Fibroblast of pulmonary artery (primary cell): ENCODE measurements around the gene FAP.

Experiments
- DNase-seq: peaks from one replicate; pipeline ENCODE4 v3.0.0-alpha.2; 2010; ENCODE audit warnings: low read depth
- H3K4me3 ChIP-seq: replicated peaks from 2 replicates; pipeline ENCODE4 v1.5.1; 2011; ENCODE audit warnings: low read depth, mild to moderate bottlenecking, control low read depth, low read length, moderate library complexity
- CTCF ChIP-seq: IDR thresholded peaks from 2 replicates; pipeline ENCODE4 v1.5.1; 2011; ENCODE audit warnings: mild to moderate bottlenecking, control low read depth, low read length, inconsistent platforms; ENCODE audit errors: missing control alignments

FAP gene

DNA sequence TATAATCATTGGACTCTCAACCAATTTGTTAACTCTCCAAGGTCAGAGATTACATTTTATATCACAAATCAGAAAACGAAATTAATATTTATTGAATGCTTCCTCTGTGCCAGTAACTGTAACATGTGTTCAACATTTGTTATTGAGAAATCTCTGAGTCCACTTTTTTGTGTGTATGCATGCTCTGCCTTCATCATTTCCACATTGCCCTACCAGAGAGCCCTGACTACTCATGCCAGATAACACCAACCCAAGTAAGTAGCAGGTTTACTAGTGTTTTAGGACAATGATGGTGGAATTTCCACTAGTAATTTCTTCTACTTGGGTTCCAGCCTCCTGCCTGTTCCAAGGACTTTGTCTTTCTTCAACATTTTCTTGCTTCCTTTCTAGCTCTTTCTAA lies 14.2 kb upstream of the FAP start:
- no peak for DNase-seq
- no peak overlapping the region for H3K4me3 ChIP-seq
- no peak for TF ChIP-seq CTCF

DNA sequence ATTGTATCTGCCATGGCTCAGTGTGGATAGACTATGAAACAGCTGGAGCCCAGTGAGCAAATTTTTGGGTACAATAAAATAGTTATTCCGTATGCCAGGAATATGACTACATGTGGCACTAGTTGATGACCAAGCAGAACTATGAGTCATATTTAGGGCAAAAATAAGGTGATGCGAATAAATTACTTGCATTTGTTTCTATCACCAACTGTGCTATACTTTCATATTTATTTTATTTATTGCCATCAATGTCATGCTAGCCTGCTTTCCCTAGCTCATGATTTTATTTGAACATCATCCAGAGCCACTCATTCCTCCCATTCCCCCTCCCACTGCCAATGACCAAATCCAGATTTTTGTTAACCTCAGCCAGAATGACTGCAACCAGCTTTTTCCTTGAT lies 13.3 kb upstream of the FAP start:
- no peak for DNase-seq
- H3K4me3 ChIP-seq = no peak overlapping the region
- no peak for TF ChIP-seq CTCF

DNA sequence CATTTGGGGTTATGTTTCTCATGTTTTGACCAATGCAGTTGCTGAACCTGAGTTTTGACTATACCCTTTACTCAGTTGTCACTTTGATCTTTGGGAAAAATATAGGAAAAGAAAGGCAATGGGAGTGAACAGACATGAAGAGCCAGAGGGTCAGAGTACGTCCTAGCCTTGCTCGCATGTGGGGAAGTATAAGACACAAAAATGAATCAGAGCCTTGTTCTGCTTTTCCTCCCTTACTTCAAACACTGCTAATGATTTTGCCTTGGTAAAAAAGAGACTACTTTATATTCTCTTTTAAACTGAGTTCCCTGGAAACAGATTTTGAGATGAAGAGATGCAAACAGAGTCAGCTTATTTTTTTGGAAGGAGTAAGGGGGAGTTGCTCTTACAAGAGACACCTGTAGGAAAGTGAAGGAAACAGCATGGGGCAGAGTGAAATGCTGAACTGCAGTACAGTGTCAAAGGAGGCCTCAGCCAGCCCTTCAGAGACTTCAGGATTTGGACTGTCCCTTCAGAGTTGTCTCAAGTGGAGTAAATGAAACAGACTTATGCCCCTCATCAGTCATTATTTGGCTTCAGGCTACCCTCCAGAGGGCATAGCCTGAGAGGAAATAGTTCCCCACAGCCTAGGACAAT lies 11.1 kb upstream of the FAP start:
- H3K4me3 ChIP-seq = no peak overlapping the region
- DNase-seq = no peak
- TF ChIP-seq CTCF = no peak

- TF ChIP-seq CTCF = no peak
- DNase-seq = no peak
- no peak overlapping the region for H3K4me3 ChIP-seq
Measured at GRCh38 chr2:162253435-162253834, 10.2 kb upstream of the FAP start.

DNA sequence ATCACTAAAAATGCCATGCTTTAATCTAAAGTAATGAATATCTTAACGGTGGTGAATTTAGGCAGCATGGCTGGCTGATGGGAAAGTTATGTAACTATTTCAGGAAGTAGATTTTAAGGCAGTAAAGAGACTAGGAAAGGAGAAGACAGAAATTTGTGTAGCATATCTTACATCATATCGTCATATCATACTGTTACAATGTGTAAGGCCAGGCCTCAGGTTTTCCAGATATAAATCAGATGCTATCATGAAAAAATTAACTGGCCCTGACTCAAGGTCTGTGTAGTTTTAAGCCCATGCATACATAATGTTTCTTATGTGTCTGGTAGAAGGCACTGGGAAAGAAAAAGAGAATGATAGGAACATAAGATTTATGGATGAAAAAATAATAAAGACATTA lies 8.9 kb upstream of the FAP start:
- no peak for TF ChIP-seq CTCF
- DNase-seq = no peak
- no peak overlapping the region for H3K4me3 ChIP-seq

- H3K4me3 ChIP-seq = no peak overlapping the region
- no peak for TF ChIP-seq CTCF
- DNase-seq = peak; percentile 54
Measured at GRCh38 chr2:162245781-162246180, 2.5 kb upstream of the FAP start.

GRCh38 chr2:162245061-162245460 lies 1.8 kb upstream of the FAP start:
- no peak overlapping the region for H3K4me3 ChIP-seq
- TF ChIP-seq CTCF = no peak
- no peak for DNase-seq
